GM10847 (cell line): ENCODE measurements around the gene TSPYL1.

ENCODE experiments used
- POLR2A ChIP-seq: IDR thresholded peaks from 2 replicates; pipeline ENCODE4 v1.6.1; 2011; ENCODE audit not compliant: insufficient read length; ENCODE audit errors: extremely low read depth

TSPYL1 gene

GRCh38 chr6:116304538-116305097, 24.9 kb upstream of the TSPYL1 start:
- no peak for TF ChIP-seq POLR2A

DNA sequence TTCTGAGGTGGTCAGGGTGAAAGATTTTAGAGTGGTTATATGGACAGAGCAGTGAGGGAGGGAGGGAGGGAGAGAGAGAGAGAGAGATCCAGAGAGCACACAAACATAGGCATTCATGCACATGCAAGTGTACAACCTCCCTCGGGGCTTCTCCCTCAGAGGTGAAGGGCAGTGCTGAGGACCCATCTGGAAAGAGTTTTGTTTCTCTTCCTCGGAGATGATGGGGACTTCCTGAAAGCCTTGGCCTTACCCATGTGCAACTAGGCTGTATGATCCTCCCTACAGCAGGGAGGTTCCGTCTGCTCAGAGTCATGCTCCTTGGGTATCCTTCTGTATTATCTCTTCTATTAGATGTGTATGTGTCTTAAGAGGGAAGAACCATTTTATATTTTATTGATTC, 21.4 kb upstream of the TSPYL1 start:
- TF ChIP-seq POLR2A, result no peak

DNA sequence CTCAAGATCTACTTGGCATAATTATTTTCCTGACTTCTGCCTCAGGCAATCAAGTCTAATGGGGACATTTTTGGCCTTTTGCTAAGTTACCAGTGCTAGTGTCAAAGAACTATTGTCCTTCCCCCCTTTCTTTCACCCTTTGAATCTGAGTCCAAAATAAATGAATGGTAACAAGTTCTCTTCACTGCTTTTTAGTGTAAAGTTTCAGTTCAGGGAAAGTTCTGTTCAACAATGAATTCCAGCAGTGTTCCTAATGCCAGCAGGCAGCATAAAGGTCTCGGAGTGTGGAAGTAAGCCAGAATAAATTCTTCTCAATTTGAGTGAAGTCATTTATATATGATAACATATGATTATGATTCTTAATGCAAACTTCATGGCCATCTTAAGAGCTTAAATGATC, 20.8 kb upstream of the TSPYL1 start:
- no peak for TF ChIP-seq POLR2A

DNA sequence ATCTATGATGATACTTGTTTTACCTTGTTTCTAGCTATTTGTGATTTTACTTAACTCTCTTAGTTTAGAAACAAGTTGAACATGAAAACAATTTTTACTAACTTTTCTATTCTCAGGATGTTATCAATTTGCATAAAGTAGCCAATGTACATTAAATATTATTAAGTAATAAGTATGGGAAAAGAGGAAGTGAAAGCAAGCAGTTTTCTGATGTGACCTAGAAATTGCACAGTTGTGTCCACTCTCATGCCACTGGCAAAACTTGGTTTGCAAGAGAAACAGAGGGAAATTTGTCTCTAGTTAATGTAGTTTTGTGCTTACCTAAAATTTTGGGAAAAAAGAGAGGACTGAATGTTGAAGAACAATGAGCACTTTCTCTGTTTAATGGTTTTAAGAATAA, 19.2 kb upstream of the TSPYL1 start:
- no peak for TF ChIP-seq POLR2A

GRCh38 chr6:116298273-116298672, 18.5 kb upstream of the TSPYL1 start:
- no peak for TF ChIP-seq POLR2A

- no peak for TF ChIP-seq POLR2A
Observed at GRCh38 chr6:116292553-116292952, 12.8 kb upstream of the TSPYL1 start.

GRCh38 chr6:116291701-116292396, 12.1 kb upstream of the TSPYL1 start:
- no peak for TF ChIP-seq POLR2A

GRCh38 chr6:116290799-116291198, 11.1 kb upstream of the TSPYL1 start:
- TF ChIP-seq POLR2A, result no peak

- no peak for TF ChIP-seq POLR2A
Observed at GRCh38 chr6:116289876-116290275, 10.1 kb upstream of the TSPYL1 start.

GRCh38 chr6:116287689-116288282, 8.1 kb upstream of the TSPYL1 start:
- no peak for TF ChIP-seq POLR2A

- no peak for TF ChIP-seq POLR2A
Observed at GRCh38 chr6:116286773-116287358, 7.1 kb upstream of the TSPYL1 start.

- TF ChIP-seq POLR2A, result no peak
Observed at GRCh38 chr6:116283191-116283590, 3.5 kb upstream of the TSPYL1 start.

DNA sequence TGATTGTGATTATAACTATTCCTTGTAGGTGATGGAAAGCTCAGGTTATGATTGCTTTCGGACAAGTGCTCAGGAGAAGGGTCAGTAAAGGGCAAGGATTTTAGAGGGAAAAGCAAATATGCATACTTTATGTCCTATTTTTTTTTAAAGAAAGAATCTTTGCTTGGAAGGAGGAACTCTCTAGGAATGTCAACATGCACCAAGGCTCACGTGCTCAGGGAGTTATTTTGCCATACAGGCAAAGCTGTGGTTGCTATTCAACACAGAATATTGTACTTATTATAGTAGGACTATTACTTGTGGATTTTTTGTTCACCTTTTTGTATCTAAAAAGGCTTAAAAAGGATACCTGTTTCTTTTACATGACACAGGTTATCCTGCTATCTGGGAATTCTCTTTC, 3.0 kb upstream of the TSPYL1 start:
- no peak for TF ChIP-seq POLR2A

DNA sequence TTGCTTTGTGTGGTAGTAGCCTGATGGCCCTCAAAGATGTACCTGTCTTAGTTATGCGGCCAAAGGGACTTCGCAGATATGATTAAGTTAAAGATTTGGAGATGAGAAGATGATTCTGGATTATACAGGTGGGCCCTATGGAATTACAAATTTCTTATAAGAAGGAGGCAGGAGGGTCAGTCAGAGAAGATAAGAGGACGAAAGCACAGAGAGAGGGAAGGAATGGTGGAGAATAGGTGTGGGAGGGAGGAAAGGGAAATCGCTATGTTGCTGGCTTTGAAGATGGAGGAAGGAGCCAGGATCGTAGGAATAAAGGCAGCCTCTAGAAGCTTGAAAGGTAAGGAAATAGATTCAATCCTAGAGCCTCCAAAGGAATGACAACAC, 1.2 kb upstream of the TSPYL1 start:
- no peak for TF ChIP-seq POLR2A

DNA sequence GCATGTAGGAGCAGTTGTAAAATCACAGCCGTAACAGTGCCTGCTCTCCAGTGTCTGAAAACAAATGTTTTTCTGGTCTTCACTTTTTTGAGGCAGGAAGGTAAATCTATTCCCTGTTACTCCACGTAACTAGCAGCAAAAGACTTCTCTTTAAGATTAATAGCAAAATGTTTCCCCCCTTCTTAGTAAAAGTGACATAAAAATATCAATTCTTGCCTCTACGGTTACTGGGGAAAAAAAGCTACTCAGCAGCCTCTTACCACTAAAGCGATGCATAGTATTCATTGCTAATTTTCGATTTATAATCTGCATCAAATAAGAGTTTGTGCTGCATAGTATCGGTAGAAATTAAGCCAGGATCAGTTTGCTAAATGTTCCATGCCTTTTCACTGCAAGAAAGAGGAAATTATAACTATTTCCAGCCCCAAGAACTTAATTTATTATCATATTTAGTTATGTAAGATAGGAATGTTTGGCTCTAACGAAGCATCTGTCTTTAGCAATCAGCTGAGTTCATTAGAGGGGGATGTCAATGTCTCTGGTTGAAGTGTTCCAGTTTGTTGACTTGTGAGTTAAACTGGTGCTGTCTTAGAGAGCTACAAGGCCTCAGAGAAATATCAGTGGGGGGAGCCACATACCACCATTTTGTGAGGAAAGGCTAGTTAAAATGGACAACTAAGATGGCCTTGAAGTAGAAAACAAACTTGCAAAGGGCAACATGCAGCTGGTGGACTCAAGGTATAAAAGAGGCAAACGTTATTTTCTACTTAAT, 617 bp upstream of the TSPYL1 start:
- no peak for TF ChIP-seq POLR2A

- TF ChIP-seq POLR2A, result no peak
Observed at GRCh38 chr6:116278854-116279231, 887 bp downstream of the TSPYL1 start.
